MM.1S (cell line): ENCODE results near the gene OTULIN.

Experiments
- EZH2 ChIP-seq: fragments of 300-600 bp; sonication (generic); optimal IDR thresholded peaks from 2 replicates; pipeline ENCODE3; 2017; ENCODE audit warnings: low read depth, mild to moderate bottlenecking, antibody characterized with exemption, low read length, mixed read lengths
- TF ChIP-seq, protein P1 (sequence below): fragments of 300-600 bp; sonication (generic); IDR thresholded peaks from 2 replicates; pipeline ENCODE4 v1.5.1; 2016; ENCODE audit warnings: antibody characterized with exemption, low read length, mixed read lengths

- TF ChIP-seq, protein P1, sequence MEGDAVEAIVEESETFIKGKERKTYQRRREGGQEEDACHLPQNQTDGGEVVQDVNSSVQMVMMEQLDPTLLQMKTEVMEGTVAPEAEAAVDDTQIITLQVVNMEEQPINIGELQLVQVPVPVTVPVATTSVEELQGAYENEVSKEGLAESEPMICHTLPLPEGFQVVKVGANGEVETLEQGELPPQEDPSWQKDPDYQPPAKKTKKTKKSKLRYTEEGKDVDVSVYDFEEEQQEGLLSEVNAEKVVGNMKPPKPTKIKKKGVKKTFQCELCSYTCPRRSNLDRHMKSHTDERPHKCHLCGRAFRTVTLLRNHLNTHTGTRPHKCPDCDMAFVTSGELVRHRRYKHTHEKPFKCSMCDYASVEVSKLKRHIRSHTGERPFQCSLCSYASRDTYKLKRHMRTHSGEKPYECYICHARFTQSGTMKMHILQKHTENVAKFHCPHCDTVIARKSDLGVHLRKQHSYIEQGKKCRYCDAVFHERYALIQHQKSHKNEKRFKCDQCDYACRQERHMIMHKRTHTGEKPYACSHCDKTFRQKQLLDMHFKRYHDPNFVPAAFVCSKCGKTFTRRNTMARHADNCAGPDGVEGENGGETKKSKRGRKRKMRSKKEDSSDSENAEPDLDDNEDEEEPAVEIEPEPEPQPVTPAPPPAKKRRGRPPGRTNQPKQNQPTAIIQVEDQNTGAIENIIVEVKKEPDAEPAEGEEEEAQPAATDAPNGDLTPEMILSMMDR: no peak
- no peak for TF ChIP-seq EZH2
These were observed 65.2 kb downstream of the OTULIN start for GRCh38 chr5:14729448-14730385.
